DOHH2 (cell line): ENCODE measurements around the gene SCRN1.

Source experiments
- CTCF ChIP-seq: fragments of 200-600 bp; sonication (generic); IDR thresholded peaks from one replicate; pipeline ENCODE4 v1.5.1; 2014; ENCODE audit warnings: antibody characterized with exemption, mild to moderate bottlenecking, low read depth, low read length; ENCODE audit not compliant: poor library complexity, severe bottlenecking
- EZH2phosphoT487 ChIP-seq: fragments of 200-600 bp; sonication (generic); IDR thresholded peaks from 2 replicates; pipeline ENCODE4 v1.6.1; 2017; ENCODE audit warnings: borderline replicate concordance, mild to moderate bottlenecking, antibody characterized with exemption, low read length, moderate library complexity, mixed read lengths

DNA sequence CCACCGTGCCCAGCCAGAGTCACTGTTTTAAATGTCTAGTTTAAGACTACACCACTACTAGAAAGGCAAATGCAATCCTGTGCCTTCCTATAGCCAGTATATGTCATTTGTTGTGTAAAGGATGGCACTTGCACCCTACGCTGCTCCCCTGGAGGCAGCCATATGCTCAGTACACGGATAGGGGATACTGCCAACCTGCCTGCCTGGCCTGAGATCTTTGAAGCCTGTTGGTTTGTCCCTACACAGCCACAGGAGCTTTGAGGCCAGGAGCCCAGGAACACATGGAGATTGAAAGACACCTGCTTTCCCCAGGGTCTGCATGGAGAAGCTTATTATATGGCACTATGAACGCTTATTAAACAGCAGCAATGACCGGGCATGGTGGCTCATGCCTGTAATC lies 2.3 kb upstream of the SCRN1 start:
- no peak for TF ChIP-seq CTCF
- no peak for TF ChIP-seq EZH2phosphoT487
